ENCODE results near the gene DXO.

DXO gene

GRCh38 chr6:31930962-31931361 is 41.0 kb downstream of the DXO start:
- no peak for DNase-seq

GRCh38 chr6:31928672-31928939 is 43.3 kb downstream of the DXO start:
- no peak for DNase-seq

DNA sequence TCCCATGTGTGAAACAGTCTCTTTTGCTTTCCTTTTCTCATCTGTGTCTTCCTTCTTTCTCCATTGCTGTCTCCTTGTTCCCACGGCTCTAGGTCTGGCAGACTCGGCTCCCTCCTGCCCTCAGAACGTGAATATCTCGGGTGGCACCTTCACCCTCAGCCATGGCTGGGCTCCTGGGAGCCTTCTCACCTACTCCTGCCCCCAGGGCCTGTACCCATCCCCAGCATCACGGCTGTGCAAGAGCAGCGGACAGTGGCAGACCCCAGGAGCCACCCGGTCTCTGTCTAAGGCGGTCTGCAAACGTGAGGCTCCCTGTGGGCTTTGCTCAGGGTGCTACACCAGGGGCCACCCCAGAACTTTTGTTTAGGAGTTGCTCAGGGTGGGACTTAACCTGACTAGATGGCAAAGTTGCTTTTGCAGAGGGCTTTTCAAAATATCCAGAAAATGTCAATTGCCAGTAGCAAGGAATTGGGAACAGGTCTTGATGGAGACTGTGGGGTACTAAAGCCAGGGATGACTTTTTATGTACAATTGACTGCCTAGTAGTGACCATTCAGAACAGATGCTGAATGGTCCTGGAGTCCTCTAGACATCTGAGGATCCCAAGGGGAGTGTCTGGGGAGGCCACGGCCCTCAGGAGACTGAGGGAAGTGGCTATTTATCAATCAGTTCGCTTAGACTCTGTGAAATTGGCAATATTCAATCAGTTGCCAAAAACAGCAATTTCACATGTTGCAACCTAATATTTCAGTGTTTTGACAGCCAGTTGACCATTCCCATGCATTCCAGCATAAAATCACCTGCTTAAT is 43.9 kb downstream of the DXO start:
- DNase-seq: no peak

GRCh38 chr6:31927242-31927862 is 44.6 kb downstream of the DXO start, which contains the start of gene C2:
Gene C2 (plus strand): TSS chr6:31927717. CDS start chr6:31927753, 36 bp downstream.
- DNase-seq: peak in 1 of 51 donors; percentile 4

DNA sequence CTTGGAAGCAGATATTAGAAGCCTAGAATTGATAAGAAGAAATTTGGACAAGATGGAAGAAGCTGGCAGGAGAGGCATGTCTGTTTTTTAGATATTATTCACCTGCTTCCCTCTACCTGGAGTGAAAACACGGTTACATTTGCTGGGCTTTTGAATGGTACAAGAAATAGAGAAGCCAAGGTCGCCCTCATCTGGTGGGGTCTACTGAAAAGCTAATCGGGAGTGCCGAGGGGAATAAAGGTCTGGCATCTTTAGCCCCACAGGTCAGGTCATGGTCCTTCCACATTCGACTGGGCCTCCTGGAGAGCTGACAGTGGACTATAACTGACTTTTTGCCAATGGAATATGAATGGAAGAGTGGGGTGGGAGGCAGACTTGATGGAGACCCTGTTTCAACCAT is 49.0 kb downstream of the DXO start:
- no peak for DNase-seq

DNA sequence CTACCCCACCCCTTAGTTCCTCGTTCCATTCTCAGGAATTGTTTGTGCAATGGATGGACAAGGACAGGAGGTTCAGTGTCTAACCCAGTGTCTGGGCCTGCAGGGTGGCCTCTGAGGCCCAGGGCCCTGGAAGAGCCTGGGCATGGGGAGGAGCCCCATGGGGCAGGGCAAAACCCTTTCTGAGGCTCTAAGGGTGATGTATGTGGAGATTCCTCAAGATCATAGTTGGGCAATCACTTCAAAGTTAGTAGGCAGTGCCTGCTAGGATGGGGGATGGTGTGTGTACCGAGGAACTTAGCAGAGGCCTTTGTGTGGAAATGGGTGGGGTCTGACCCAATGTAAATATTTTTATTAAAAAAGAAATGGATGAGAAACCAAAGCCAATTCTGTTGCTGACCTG is 51.1 kb downstream of the DXO start:
- DNase-seq: no peak

Measured in hypothalamus (tissue), 51 donors.